Cardiac muscle cell (in vitro differentiated cells and primary cell): ENCODE data around the gene CRAMP1. TPM values are rescaled to one million over a fixed set of nuclear protein-coding genes. Genes with fewer than 3 reads are reported as not detected.
"Not testable (repeated sequence)": the region's sequence is repeated elsewhere in the genome, so short reads cannot be mapped to it uniquely, and the experiment has no call there.

Source experiments
- DNase-seq, 2 donors: peaks; one replicate each; pipeline versions ENCODE4 v3.0.0 to v3.0.0-alpha.2; 2010 to 2017; ENCODE audit warnings: low read depth in 1 of 2, low spot score in 1 of 2
- H3K27ac ChIP-seq: fragments of 200-600 bp; sonication (generic); 2 replicates; pipeline ENCODE4 v1.5.1; 2016
- H3K27me3 ChIP-seq: fragments of 200-600 bp; sonication (generic); 2 replicates; pipeline ENCODE4 v1.6.0; 2016; ENCODE audit warnings: control low read depth
- H3K36me3 ChIP-seq: fragments of 200-600 bp; sonication (generic); 2 replicates; pipeline ENCODE4 v1.5.1; 2016; ENCODE audit warnings: control low read depth
- H3K4me1 ChIP-seq: fragments of 200-600 bp; sonication (generic); 2 replicates; pipeline ENCODE4 v1.8.1; 2017; ENCODE audit warnings: low read depth, mild to moderate bottlenecking, mixed run types
- H3K4me3 ChIP-seq: fragments of 200-600 bp; sonication (generic); 2 replicates; pipeline ENCODE4 v1.5.1; 2016; ENCODE audit warnings: mild to moderate bottlenecking
- H3K9me3 ChIP-seq: fragments of 200-600 bp; sonication (generic); 2 replicates; pipeline ENCODE4 v1.5.1; 2017; ENCODE audit warnings: low read depth, mild to moderate bottlenecking, control low read depth
- CTCF ChIP-seq: IDR thresholded peaks from 2 replicates; pipeline ENCODE4 v1.5.1; 2012; ENCODE audit warnings: low read depth, mild to moderate bottlenecking, low read length
- polyA plus RNA-seq: library from polyadenylated mRNA; unstranded; fragments of >200 nt; fragmentation: Nextera tagmentation; extraction: Ambion mirVana; gene quantifications from 2 replicates; pipeline ENCODE4 v1.2.1, GENCODE V29; 2016
- total RNA-seq: library from RNA; depleted of rRNA; stranded (reverse); fragments of >200 nt; gene quantifications from 2 replicates; pipeline ENCODE4 v1.2.3, GENCODE V29; 2016

CRAMP1 gene
- total and polyA plus RNA-seq, 2 experiments from 2014 or later: 7.7 to 15.3 TPM

GRCh38 chr16:1590366-1590765 lies 21.8 kb upstream of the CRAMP1 start:
- no peak overlapping the region for H3K27ac ChIP-seq
- no peak overlapping the region for H3K4me3 ChIP-seq
- no peaks in the 10 kb centered on the region for H3K4me1 ChIP-seq
- no peaks in the 10 kb centered on the region for H3K27me3 ChIP-seq
- H3K36me3 ChIP-seq: peaks cover 17% of the 10 kb centered on the region
- DNase-seq: no peak
- H3K9me3 ChIP-seq: no peaks in the 10 kb centered on the region
- no peak for TF ChIP-seq CTCF

DNA sequence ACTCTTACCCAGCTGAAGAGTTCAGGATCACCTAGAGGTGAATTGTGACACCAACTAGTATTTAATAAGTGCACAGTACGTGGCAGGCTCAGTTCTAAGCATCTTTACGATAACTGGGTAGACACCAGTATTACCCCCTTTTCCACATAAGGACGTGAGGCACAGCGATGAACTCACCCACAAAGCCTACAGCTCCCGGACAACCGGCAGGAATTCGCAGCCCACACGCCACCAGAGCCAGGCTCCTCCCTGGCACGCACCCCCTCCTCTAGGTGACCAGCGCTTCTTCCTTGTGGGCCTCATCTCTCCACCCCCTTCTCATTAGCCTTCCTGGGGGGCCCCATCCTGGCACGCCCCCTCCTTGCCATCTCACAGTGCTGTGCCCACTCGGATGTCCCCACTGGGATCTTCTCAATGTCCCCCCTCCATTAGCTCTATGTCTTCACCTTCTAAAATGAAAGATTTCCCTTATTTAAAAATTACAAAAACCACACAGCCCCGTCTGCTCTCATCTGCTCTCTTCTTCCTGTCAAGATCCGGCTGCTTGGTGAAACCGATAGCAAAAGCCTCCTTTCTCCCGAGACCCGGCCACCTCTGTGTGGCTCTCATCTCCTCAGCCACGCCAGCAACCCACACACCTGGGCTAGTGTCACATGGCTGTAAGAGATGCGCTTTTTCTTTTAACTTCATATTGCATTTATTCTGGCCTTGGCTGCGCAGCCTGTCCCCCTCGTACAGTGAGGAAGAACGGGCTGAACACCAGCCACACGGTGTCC lies 21.0 kb upstream of the CRAMP1 start:
- no peaks in the 10 kb centered on the region for H3K4me1 ChIP-seq
- H3K27ac ChIP-seq: no peak overlapping the region
- no peak for DNase-seq
- H3K36me3 ChIP-seq: peaks cover 15% of the 10 kb centered on the region
- H3K4me3 ChIP-seq: no peak overlapping the region
- TF ChIP-seq CTCF: no peak
- no peaks in the 10 kb centered on the region for H3K27me3 ChIP-seq
- no peaks in the 10 kb centered on the region for H3K9me3 ChIP-seq

GRCh38 chr16:1592446-1592845 lies 19.7 kb upstream of the CRAMP1 start:
- no peaks in the 10 kb centered on the region for H3K4me1 ChIP-seq
- no peaks in the 10 kb centered on the region for H3K27me3 ChIP-seq
- H3K9me3 ChIP-seq: no peaks in the 10 kb centered on the region
- H3K4me3 ChIP-seq: no peak overlapping the region
- DNase-seq: no peak
- no peak for TF ChIP-seq CTCF
- peaks cover 6% of the 10 kb centered on the region for H3K36me3 ChIP-seq
- no peak overlapping the region for H3K27ac ChIP-seq

DNA sequence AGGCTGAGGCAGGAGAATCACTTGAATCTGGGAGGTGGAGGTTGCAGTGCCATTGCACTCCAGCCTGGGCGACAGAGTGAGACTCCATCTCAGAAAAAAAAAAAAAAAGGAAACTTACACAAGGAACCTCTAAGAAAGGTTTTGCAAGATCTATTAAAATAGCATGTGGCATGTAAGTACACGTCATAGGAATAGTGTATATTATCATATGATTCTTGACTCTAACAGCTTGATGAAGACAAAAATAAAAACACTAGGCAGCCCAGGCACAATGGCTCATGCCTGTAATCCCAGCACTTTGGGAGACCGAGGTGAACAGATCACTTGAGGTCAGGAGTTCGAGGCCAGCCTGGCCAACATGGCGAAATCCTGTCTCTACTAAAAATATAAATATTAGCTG lies 16.6 kb upstream of the CRAMP1 start:
- not testable (repeated sequence) for H3K27ac ChIP-seq, H3K27me3 ChIP-seq, H3K36me3 ChIP-seq, H3K9me3 ChIP-seq, H3K4me3 ChIP-seq, DNase-seq, H3K4me1 ChIP-seq

- no peak overlapping the region for H3K4me3 ChIP-seq
- no peaks in the 10 kb centered on the region for H3K4me1 ChIP-seq
- DNase-seq: no peak
- H3K27me3 ChIP-seq: no peaks in the 10 kb centered on the region
- H3K9me3 ChIP-seq: no peaks in the 10 kb centered on the region
- no peaks in the 10 kb centered on the region for H3K36me3 ChIP-seq
- no peak overlapping the region for H3K27ac ChIP-seq
- no peak for TF ChIP-seq CTCF
These were observed 15.6 kb upstream of the CRAMP1 start for GRCh38 chr16:1596516-1596915.

- Histone ChIP-seq H3K36me3 (no peaks in the 10 kb centered on the region), H3K9me3 (no peaks in the 10 kb centered on the region), H3K4me3 (no peak overlapping the region), H3K27me3 (no peaks in the 10 kb centered on the region), H3K27ac (no peak overlapping the region), H3K4me1 (no peaks in the 10 kb centered on the region)
- DNase-seq: no peak
- no peak for TF ChIP-seq CTCF
These were observed 15.0 kb upstream of the CRAMP1 start for GRCh38 chr16:1597154-1597553.
